HepG2 (cell line): ENCODE measurements around the gene MAP3K14. TPM values are rescaled to one million over a fixed set of nuclear protein-coding genes. Genes with fewer than 3 reads are reported as not detected.

Experiments
- ATAC-seq: fragments of 200-7000 bp; cut with Tn5 transposase; 3 replicates; pipeline ENCODE4 v1.9.1; 2020; ENCODE audit warnings: mild to moderate bottlenecking, moderate library complexity
- Bru-seq: library from RNA; stranded (reverse); fragments of 400-500 nt; gene quantifications from one replicate; lab custom pipeline; 2021; lab: Mats Ljungman, UMichigan
- BruChase-seq, 2 experiments: library from RNA; stranded (reverse); fragments of 400-500 nt; gene quantifications; one replicate each; lab custom pipeline; 2021; lab: Mats Ljungman, UMichigan
- BruUV-seq: library from RNA; stranded (reverse); fragments of 400-500 nt; replicated peaks from 2 replicates; lab custom pipeline; 2021; lab: Mats Ljungman, UMichigan
- CTCF ChIA-PET: fragments of 300-600 bp; formaldehyde crosslinking; extraction: SDS; loops from one replicate; lab custom pipeline; 2021; ENCODE audit warnings: low total read pairs, inconsistent platforms, low intra/inter-chr PET ratio; lab: Yijun Ruan, JAX
- POLR2A ChIA-PET: fragments of 350-600 bp; sonication (Branson Sonifier 250); formaldehyde crosslinking; loops from one replicate; lab custom pipeline; 2020; ENCODE audit warnings: antibody characterized with exemption, inconsistent platforms; lab: Yijun Ruan, JAX
- DNase-seq: peaks from one replicate; pipeline ENCODE4 v3.0.0-alpha.2; 2015; ENCODE audit warnings: low spot score
- FAIRE-seq: peaks from 3 replicates; lab custom pipeline; 2011; peaks lifted over from hg19 to GRCh38; lab: Jason Lieb, UNC
- H2AFZ ChIP-seq: one replicate; pipeline ENCODE4 v1.6.1; 2011; ENCODE audit warnings: low read length, inconsistent platforms
- H3K27ac ChIP-seq: fragments of 300-600 bp; 3 replicates; pipeline ENCODE4 v1.8.0; 2011; ENCODE audit warnings: mixed run types, mild to moderate bottlenecking, mixed read lengths, low read length, inconsistent platforms; ENCODE audit not compliant: insufficient read depth; ENCODE audit errors: extremely low read length
- H3K27me3 ChIP-seq, 2 experiments: fragments of 200-600 bp in 1 of 2; 2 replicates in 1 of 2; 3 replicates in 1 of 2; pipeline versions ENCODE4 v1.6.0 to v1.8.0; 2011; ENCODE audit warnings: low read length in 2 of 2, mild to moderate bottlenecking in 2 of 2, moderate library complexity in 2 of 2, inconsistent platforms in 1 of 2; ENCODE audit not compliant: insufficient read depth in 2 of 2, control insufficient read depth in 1 of 2
- H3K36me3 ChIP-seq, 2 experiments: fragments of 200-600 bp in 1 of 2; replicated peaks in 1 of 2; 2 replicates in 1 of 2; 3 replicates in 1 of 2; pipeline versions ENCODE4 v1.5.1 to v1.8.0; 2011; ENCODE audit warnings: low read length in 2 of 2, inconsistent platforms in 1 of 2; ENCODE audit not compliant: insufficient read depth in 2 of 2, control insufficient read depth in 1 of 2
- H3K4me1 ChIP-seq: 2 replicates; pipeline ENCODE4 v1.5.1; 2012; ENCODE audit warnings: low read length, inconsistent platforms; ENCODE audit not compliant: insufficient read depth
- H3K4me2 ChIP-seq: 2 replicates; pipeline ENCODE4 v1.6.0; 2011; ENCODE audit warnings: low read depth, low read length, inconsistent platforms
- H3K4me3 ChIP-seq, 3 experiments: fragments of 200-600 bp in 1 of 3; sonication (generic), shearing (Covaris generic) in 1 of 3; replicated peaks in 1 of 3; 2 replicates each; pipeline ENCODE4 v1.5.1; 2011 to 2016; ENCODE audit warnings: low read length in 3 of 3, inconsistent platforms in 2 of 3, low read depth in 2 of 3, mild to moderate bottlenecking in 2 of 3, control low read depth in 1 of 3, mixed read lengths in 1 of 3; ENCODE audit not compliant: insufficient read depth in 1 of 3
- H3K79me2 ChIP-seq: one replicate; pipeline ENCODE4 v1.6.1; 2011; ENCODE audit warnings: low read length, inconsistent platforms; ENCODE audit not compliant: insufficient read depth
- H3K9ac ChIP-seq: 2 replicates; pipeline ENCODE4 v1.6.0; 2011; ENCODE audit warnings: mild to moderate bottlenecking, low read depth, low read length, inconsistent platforms; ENCODE audit not compliant: insufficient read depth
- H3K9me3 ChIP-seq: 2 replicates; pipeline ENCODE4 v1.5.1; 2012; ENCODE audit warnings: mild to moderate bottlenecking, low read length
- H4K20me1 ChIP-seq: 2 replicates; pipeline ENCODE4 v1.6.0; 2011; ENCODE audit warnings: inconsistent platforms, mild to moderate bottlenecking, low read length, moderate library complexity; ENCODE audit not compliant: insufficient read depth
- CBFB ChIP-seq: sonication (generic); formaldehyde crosslinking; IDR thresholded peaks from 2 replicates; pipeline ENCODE4 v1.4.0; 2020; ENCODE audit warnings: missing genetic modification reagents
- FOXM1 ChIP-seq: sonication (generic); formaldehyde crosslinking; IDR thresholded peaks from 2 replicates; pipeline ENCODE4 v1.5.0; 2020; ENCODE audit warnings: missing genetic modification reagents
- KIAA2018 ChIP-seq: sonication (generic); formaldehyde crosslinking; IDR thresholded peaks from 2 replicates; pipeline ENCODE4 v1.5.0; 2020; ENCODE audit warnings: mild to moderate bottlenecking, missing genetic modification reagents, borderline replicate concordance
- ZIK1 ChIP-seq: sonication (generic); formaldehyde crosslinking; IDR thresholded peaks from 2 replicates; pipeline ENCODE4 v1.5.0; 2020; ENCODE audit warnings: mild to moderate bottlenecking, low read depth, missing genetic modification reagents, borderline replicate concordance
- ZNF282 ChIP-seq: fragments of 450-650 bp; IDR thresholded peaks from 2 replicates; pipeline ENCODE4 v1.6.1; 2018; ENCODE audit not compliant: partially characterized antibody
- ZSCAN22 ChIP-seq: sonication (generic); formaldehyde crosslinking; IDR thresholded peaks from 2 replicates; pipeline ENCODE4 v1.4.0; 2020; ENCODE audit warnings: mild to moderate bottlenecking, missing genetic modification reagents
- WGBS: methylation state at CpG from one replicate; pipeline ENCODE4 v1.1.6; 2017; ENCODE audit warnings: low lambda C conversion rate; 5-methylcytosine and 5-hydroxymethylcytosine counted together
- in situ Hi-C: cut with HindIII; loops from 2 replicates; pipeline ENCODE4 v1.10.0; 2017; ENCODE audit warnings: low pct_unique_long_range_greater_than_20kb; ENCODE audit not compliant: extremely low pct_ligation_motif_present
- intact Hi-C: fragments of 100-400 bp; cut with micrococcal nuclease; formaldehyde crosslinking; loops from one replicate; pipeline ENCODE4 v1.10.0; 2022; ENCODE audit not compliant: unreplicated experiment
- long read RNA-seq, 2 experiments: library from RNA in 1 of 2; library from polyadenylated mRNA in 1 of 2; stranded (forward) in 1 of 2; unstranded in 1 of 2; transcript quantifications; one replicate each; pipeline ENCODE4 v2.0.0, GENCODE V29; 2019 to 2022
- polyA minus RNA-seq, 3 experiments: library from RNA; depleted of rRNA, polyadenylated mRNA; stranded (reverse); fragments of >200 nt; gene quantifications; 2 replicates each; pipeline ENCODE4 v1.2.3, GENCODE V29; 2011; ENCODE audit warnings: low replicate concordance in 1 of 3
- polyA plus RNA-seq, 8 experiments: library from polyadenylated mRNA; depleted of rRNA in 3 of 8; stranded (reverse) in 7 of 8; unstranded in 1 of 8; fragments of >200 nt; fragmentation: Illumina TruSeq in 4 of 8; extraction: Trizol in 4 of 8; gene quantifications; 2 replicates each; pipeline versions ENCODE4 v1.2.1 to v1.2.3, GENCODE V29; 2011 to 2016; ENCODE audit warnings: low read depth in 4 of 8, missing spikeins in 1 of 8, mixed read lengths in 1 of 8; ENCODE audit not compliant: insufficient read depth in 1 of 8
- total RNA-seq, 5 experiments: library from RNA; depleted of rRNA; stranded (reverse); fragments of >200 nt; fragmentation: Illumina TruSeq; extraction: Trizol; gene quantifications; 2 replicates each; pipeline ENCODE4 v1.2.3, GENCODE V29; 2016; ENCODE audit warnings: low read depth in 1 of 5
- TF ChIP-seq, protein P1 (sequence below): sonication (generic); formaldehyde crosslinking; IDR thresholded peaks from 2 replicates; pipeline ENCODE4 v1.4.0; 2020; ENCODE audit warnings: missing genetic modification reagents, low read depth, mild to moderate bottlenecking, borderline replicate concordance

MAP3K14 gene
- total RNA-seq (2016; rRNA removed; fragmentation: Illumina TruSeq; extraction: Trizol) (1.2 and 2.6 TPM in 2 replicates), polyA plus RNA-seq (2011; rRNA removed) (2.6 and 4.0 TPM in 2 replicates), polyA minus RNA-seq (2011; rRNA and poly(A)+ RNA removed; ENCODE audit: low replicate concordance) (2.2 and 7.2 TPM in 2 replicates), Bru-seq, nascent RNA (percentile 73 among the genes with signal in this experiment), BruChase-seq, experiment 1, labeled RNA remaining after a 6-hour chase (percentile 59 among the genes with signal in this experiment), BruChase-seq, experiment 2, labeled RNA remaining after a 2-hour chase (percentile 66 among the genes with signal in this experiment)
- total RNA-seq (2016; cell fraction: cytosol; rRNA removed; fragmentation: Illumina TruSeq; extraction: Trizol; ENCODE audit: low read depth): 2.1 and 2.5 TPM in 2 replicates
- 1.1 and 2.6 TPM in 2 replicates for total RNA-seq (2016; cell fraction: insoluble cytoplasmic fraction; rRNA removed; fragmentation: Illumina TruSeq; extraction: Trizol)
- total RNA-seq (2016; cell fraction: membrane; rRNA removed; fragmentation: Illumina TruSeq; extraction: Trizol): 2.1 and 2.4 TPM in 2 replicates
- total RNA-seq (2016; cell fraction: nucleus; rRNA removed; fragmentation: Illumina TruSeq; extraction: Trizol): 3.1 and 3.3 TPM in 2 replicates
- polyA plus RNA-seq (2011; cell fraction: cytosol; rRNA removed): 1.8 and 2.4 TPM in 2 replicates
- polyA plus RNA-seq (2011; cell fraction: nucleus; rRNA removed): 10.1 and 10.7 TPM in 2 replicates
- 1.6 and 2.1 TPM in 2 replicates for polyA plus RNA-seq (2012)
- polyA plus RNA-seq (2016; cell fraction: cytosol; fragmentation: Illumina TruSeq; extraction: Trizol; ENCODE audit: low read depth): 1.6 and 2.0 TPM in 2 replicates
- 1.3 and 1.9 TPM in 2 replicates for polyA plus RNA-seq (2016; cell fraction: insoluble cytoplasmic fraction; fragmentation: Illumina TruSeq; extraction: Trizol; ENCODE audit: low read depth)
- polyA plus RNA-seq (2016; cell fraction: membrane; fragmentation: Illumina TruSeq; extraction: Trizol; ENCODE audit: low read depth): 1.6 and 2.3 TPM in 2 replicates
- polyA plus RNA-seq (2016; cell fraction: nucleus; fragmentation: Illumina TruSeq; extraction: Trizol; ENCODE audit: insufficient read depth, low read depth): 10.6 and 10.8 TPM in 2 replicates
- polyA minus RNA-seq (2011; cell fraction: cytosol; rRNA and poly(A)+ RNA removed): 0.40 and 0.44 TPM in 2 replicates
- polyA minus RNA-seq (2011; cell fraction: nucleus; rRNA and poly(A)+ RNA removed): 3.2 and 3.7 TPM in 2 replicates
- long read RNA-seq, experiment 1: 0 reads
- long read RNA-seq, experiment 2, partial matches to known transcripts: 2 of 4 reads
- long read RNA-seq, experiment 2, other reads (novel, unspliced or antisense): 2 of 4 reads

DNA sequence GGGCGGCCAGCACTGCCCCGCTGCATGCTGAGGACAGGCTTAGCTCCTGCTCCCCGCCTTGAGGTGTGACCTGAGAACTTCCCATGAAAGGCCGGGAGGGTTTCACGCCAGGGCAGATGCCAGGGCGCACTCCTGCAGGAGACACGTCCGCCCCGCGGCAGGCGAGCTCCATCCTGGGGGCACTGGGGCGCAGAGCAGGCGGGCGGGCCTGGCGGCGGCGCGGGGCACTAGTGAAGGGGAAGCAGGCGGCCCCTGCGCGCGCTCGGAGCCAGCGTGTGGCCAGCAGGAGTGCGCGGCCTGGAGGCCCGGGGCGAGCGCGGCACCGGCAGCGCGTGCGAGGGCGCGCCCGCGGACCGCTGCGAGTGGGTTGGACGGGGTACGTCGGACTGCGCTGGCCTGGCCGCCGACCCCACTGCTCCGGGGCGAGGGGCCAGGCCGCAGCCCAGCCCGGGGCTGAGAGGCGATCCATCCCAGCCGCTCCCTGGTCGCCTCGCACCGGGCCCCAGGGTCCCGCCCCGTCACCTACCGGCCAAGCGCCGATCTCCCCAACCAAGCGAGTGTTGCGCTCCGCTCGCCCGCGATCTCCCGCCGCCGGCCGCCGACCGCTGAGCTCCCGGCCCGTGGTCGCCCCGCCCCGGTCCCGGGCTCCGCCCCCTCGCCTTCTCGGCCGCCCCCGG lies at the start of gene MAP3K14:
Gene MAP3K14, minus strand, starts transcription at position 587 of the 677 bp plus-strand sequence. CDS start 26,275 bp downstream, outside the sequence.
- Histone ChIP-seq H3K36me3 (no peaks in the 10 kb centered on the region), H3K79me2 (peaks cover 40% of the 10 kb centered on the region), H3K9ac (peak within 1 kb of the TSS; percentile 87), H3K9me3 (no peaks in the 10 kb centered on the region), H4K20me1 (no peaks in the 10 kb centered on the region), H3K4me2 (peak within 1 kb of the TSS; percentile 94), H3K27me3 (peaks cover 2 to 29% of the 10 kb centered on the region in 2 experiments; a peak in 3 of 5 replicates), H3K27ac (peak within 1 kb of the TSS; percentile 84), H3K4me3 (peak within 1 kb of the TSS; percentile 77 to 90 (median 86)), H3K4me1 (peaks cover 65% of the 10 kb centered on the region), H2AFZ (peak within 1 kb of the TSS; percentile 1)
- ChIA-PET POLR2A (interaction anchor here (0.6 to 4.6 kb wide), 23 partner anchors 8 to 611 kb away, joined by 3 to 28 read pairs (median 5); partner anchors contain the start of genes HEXIM1, HEXIM2 and NMT1), CTCF (interaction anchor here (1.0 kb wide), 1 partner anchor 39 kb away, joined by 3 read pairs; no protein-coding TSS in a partner anchor)
- FAIRE-seq (no peak), DNase-seq (peak; percentile 68), ATAC-seq (peak; percentile 66)
- intact Hi-C loops: loop anchor here (2.0 kb wide), 1 partner anchor 182 kb away; the partner anchor contains the start of gene ACBD4
- under 1% methylated on average over 40 of the region's 83 CpGs for WGBS
- in situ Hi-C loops: no loop called here
- BruUV-seq: no TSS peak
- TF ChIP-seq KIAA2018 (CRISPR knock-in tag): no peak
- no peak for TF ChIP-seq CBFB (CRISPR knock-in tag)
- TF ChIP-seq ZSCAN22 (CRISPR knock-in tag): no peak
- no peak for TF ChIP-seq ZNF282
- TF ChIP-seq ZIK1 (CRISPR knock-in tag): no peak
- TF ChIP-seq, protein P1, sequence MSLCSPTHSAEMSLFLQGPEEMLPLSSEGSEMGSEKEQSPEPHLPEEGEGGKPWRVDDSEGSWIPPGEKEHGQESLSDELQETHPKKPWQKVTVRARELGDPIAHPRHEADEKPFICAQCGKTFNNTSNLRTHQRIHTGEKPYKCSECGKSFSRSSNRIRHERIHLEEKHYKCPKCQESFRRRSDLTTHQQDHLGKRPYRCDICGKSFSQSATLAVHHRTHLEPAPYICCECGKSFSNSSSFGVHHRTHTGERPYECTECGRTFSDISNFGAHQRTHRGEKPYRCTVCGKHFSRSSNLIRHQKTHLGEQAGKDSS (CRISPR knock-in tag): no peak
- no peak for TF ChIP-seq FOXM1
